Right ventricle myocardium superior (tissue), 1 donor: ENCODE data around the gene BAIAP2L1. TPM values are rescaled to one million over a fixed set of nuclear protein-coding genes. Genes with fewer than 3 reads are reported as not detected.

Experiments used
- ATAC-seq: fragments of 200-7000 bp; cut with Tn5 transposase; one replicate; pipeline ENCODE4 v1.9.1; 2020; ENCODE audit warnings: mild to moderate bottlenecking; ENCODE audit not compliant: poor library complexity
- DNase-seq: peaks from one replicate; pipeline ENCODE4 v3.0.0-alpha.2; 2020
- intact Hi-C: fragments of 100-400 bp; cut with DNase I; formaldehyde crosslinking; loops from one replicate; pipeline ENCODE4 v1.11.2; 2022
- total RNA-seq: library from RNA; stranded (reverse); fragmentation: NEBNext Ultra II Directional; extraction: Animal tissue kit (Norgen Biotek cat#: 25700); gene quantifications from one replicate; pipeline ENCODE4 v1.2.1, GENCODE V29; 2021
- donor health status: DM: no; HTN: yes; CAD: no; lungs with severe emphysema.

Gene BAIAP2L1
- total RNA-seq, 1 donor from 2014 or later: 1.6 TPM

- intact Hi-C loops: no loop called here
- no peak for ATAC-seq
- DNase-seq: no peak
Observed at GRCh38 chr7:98285157-98286092, 115.5 kb downstream of the BAIAP2L1 start.

GRCh38 chr7:98284335-98285036, 116.4 kb downstream of the BAIAP2L1 start:
- DNase-seq (peak; percentile 91), ATAC-seq (peak; percentile 55)
- intact Hi-C loops: no loop called here

GRCh38 chr7:98283887-98284222, 117.0 kb downstream of the BAIAP2L1 start:
- DNase-seq: no peak
- no peak for ATAC-seq
- intact Hi-C loops: no loop called here

- intact Hi-C loops: no loop called here
- ATAC-seq (peak; percentile 0), DNase-seq (peak; percentile 67)
Observed at GRCh38 chr7:98283127-98283886, 117.6 kb downstream of the BAIAP2L1 start.

GRCh38 chr7:98282703-98283102, 118.2 kb downstream of the BAIAP2L1 start:
- DNase-seq: no peak
- ATAC-seq: no peak
- intact Hi-C loops: no loop called here

GRCh38 chr7:98281757-98282606, 118.9 kb downstream of the BAIAP2L1 start:
- ATAC-seq (peak; percentile 0), DNase-seq (peak; percentile 70)
- intact Hi-C loops: no loop called here

GRCh38 chr7:98280791-98281756, 119.8 kb downstream of the BAIAP2L1 start, which contains the start of gene BRI3:
BRI3 (plus strand) TSS chr7:98281686; CDS start chr7:98281796, 110 bp downstream.
- ATAC-seq (peak; percentile 82), DNase-seq (peak; percentile 95)
- intact Hi-C loops: no loop called here

- no peak for ATAC-seq
Observed at GRCh38 chr7:98280296-98280695, 120.6 kb downstream of the BAIAP2L1 start.

GRCh38 chr7:98278936-98279335, 122.0 kb downstream of the BAIAP2L1 start:
- intact Hi-C loops: no loop called here
- no peak for ATAC-seq

More at GRCh38 chr7:98280296-98280695, 120.6 kb downstream of the BAIAP2L1 start:
- no peak for DNase-seq
- intact Hi-C loops: no loop called here

GRCh38 chr7:98278408-98278807, 122.5 kb downstream of the BAIAP2L1 start:
- intact Hi-C loops: no loop called here
- no peak for ATAC-seq
- no peak for DNase-seq

More at GRCh38 chr7:98278936-98279335, 122.0 kb downstream of the BAIAP2L1 start:
- DNase-seq: no peak

- DNase-seq (no peak), ATAC-seq (no peak)
- intact Hi-C loops: no loop called here
Observed at GRCh38 chr7:98276241-98276761, 124.6 kb downstream of the BAIAP2L1 start.

GRCh38 chr7:98267303-98267702, 133.6 kb downstream of the BAIAP2L1 start:
- ATAC-seq (no peak), DNase-seq (no peak)
- intact Hi-C loops: no loop called here

- DNase-seq (no peak), ATAC-seq (no peak)
- intact Hi-C loops: no loop called here
Observed at GRCh38 chr7:98266840-98267239, 134.1 kb downstream of the BAIAP2L1 start.

- ATAC-seq (no peak), DNase-seq (no peak)
- intact Hi-C loops: no loop called here
Observed at GRCh38 chr7:98265841-98266271, 135.0 kb downstream of the BAIAP2L1 start.

- DNase-seq (no peak), ATAC-seq (no peak)
- intact Hi-C loops: no loop called here
Observed at GRCh38 chr7:98257701-98258100, 143.2 kb downstream of the BAIAP2L1 start.

- intact Hi-C loops: no loop called here
- no peak for DNase-seq
- ATAC-seq: no peak
Observed at GRCh38 chr7:98256431-98256830, 144.5 kb downstream of the BAIAP2L1 start.
